A204.1 (cell line): ENCODE measurements around the gene SLC39A8.

Experiments used
- FAIRE-seq: peaks from 2 replicates; lab custom pipeline; 2012; peaks lifted over from hg19 to GRCh38; lab: Jason Lieb, UNC

SLC39A8 gene

DNA sequence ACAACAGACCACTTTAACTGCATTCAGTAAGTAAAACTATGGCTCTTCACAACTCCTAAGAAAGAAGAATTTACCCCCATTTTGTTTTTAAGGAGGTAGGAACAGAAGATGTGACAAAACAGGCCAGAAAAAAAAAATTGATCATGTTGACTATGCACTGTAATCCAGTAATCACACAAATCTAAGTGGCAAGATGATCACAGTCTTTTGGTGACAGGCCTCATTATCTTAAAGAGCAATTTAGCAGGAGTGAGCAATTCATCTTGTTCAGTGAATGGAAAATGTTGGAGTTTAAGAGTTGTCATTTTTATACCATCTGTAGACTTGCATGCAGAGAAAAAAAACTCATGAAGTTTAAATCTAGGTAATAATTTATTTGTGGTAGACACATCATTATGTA lies 115.1 kb downstream of the SLC39A8 start:
- no peak for FAIRE-seq

DNA sequence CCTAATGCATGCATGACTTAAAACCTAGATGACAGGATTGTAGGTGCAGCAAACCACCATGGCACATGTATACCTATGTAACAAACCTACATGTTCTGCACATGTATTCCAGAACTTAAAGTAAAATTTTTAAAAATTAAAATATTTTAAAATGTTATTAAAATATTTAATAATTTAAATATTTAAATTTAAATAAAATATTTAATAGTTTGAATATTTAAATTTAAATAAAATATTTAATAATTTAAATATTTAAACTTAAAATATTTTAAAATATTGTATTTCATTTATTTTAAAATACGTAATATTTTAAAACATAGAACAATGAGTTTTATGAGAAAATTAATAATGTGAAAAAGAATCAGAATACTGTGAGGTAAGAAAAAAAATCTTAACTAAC lies 117.9 kb downstream of the SLC39A8 start:
- FAIRE-seq = peak; percentile 99

DNA sequence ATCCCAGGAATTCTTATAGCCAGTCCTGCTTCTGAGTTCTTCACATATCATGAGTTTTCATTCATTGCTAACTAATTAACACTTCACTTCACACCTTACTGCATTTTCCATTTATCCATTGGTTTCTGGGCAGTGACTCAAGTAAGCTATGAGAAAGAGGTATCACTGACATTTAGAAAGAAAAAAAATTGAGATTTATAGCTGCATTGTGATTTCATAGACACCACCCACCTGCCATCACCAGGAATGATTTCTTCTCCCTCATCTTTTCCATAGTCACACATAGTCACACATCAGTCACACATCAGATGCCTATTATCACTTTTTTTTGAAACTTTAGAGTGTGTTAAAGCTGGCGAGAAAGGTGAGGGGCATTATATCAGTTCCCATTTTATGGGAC lies 121.8 kb downstream of the SLC39A8 start:
- no peak for FAIRE-seq

DNA sequence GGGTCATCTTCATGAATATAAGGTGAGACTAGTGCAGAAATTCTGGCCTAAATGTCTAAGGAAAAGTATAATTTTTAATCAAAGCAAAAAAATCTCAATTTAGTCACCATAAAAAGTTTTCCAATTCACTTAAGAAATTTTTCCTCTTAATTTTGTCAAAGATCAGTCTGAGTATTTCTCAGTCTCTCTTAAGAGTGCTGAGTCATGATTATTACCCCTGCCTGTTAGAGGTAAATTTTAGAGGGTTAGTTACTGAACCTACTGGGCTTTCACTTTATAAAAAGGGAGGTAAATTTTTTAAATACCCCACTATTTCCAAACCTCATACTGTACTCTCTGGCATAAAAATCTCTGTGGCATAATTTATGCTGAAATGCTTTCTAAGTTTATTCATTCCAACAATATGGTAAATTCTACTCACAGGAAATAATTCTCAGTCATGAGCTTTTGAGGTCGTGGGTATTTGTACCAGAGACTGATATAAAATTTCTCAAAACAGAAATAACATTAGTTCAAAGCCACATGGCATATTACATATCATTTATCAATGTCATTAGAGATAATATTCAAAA lies 122.4 kb downstream of the SLC39A8 start:
- no peak for FAIRE-seq

DNA sequence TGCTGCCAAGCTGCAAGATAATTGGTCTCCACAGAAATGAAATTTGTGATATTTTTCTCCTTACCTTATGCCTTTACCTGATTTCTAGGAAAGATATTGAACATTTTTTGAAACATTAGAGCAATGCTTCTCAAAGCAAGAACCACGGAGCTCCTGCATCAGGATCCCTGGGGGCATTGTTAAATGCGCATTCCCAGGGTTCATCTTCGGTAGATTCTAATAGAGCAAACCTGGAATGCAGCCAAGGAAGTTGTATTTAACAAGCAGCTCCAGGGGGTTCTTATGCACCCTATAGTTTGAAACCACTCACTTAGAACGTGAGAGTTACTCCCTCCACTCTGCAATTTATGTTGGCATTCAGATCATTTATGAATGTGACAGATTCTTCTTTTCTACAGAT lies 126.2 kb downstream of the SLC39A8 start:
- FAIRE-seq = no peak

DNA sequence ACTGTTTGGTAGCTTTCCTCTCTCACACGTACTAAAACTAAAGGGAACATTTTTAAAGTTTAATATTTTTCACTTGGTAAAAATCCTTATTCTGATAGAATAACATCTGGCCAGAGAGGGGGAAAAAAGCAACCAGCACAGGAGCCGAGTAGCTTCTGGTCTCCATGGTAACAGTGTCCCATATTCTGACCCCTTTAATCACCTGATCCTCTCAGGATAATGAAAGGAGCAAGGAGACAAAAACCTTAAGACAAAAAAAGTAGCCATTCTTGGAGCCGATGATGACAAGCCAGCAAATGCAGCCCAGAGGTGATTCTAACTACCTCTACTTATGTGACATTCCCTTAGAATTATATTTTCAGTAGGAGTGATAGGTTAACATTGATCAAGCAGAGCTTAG lies 126.6 kb downstream of the SLC39A8 start:
- FAIRE-seq = no peak

DNA sequence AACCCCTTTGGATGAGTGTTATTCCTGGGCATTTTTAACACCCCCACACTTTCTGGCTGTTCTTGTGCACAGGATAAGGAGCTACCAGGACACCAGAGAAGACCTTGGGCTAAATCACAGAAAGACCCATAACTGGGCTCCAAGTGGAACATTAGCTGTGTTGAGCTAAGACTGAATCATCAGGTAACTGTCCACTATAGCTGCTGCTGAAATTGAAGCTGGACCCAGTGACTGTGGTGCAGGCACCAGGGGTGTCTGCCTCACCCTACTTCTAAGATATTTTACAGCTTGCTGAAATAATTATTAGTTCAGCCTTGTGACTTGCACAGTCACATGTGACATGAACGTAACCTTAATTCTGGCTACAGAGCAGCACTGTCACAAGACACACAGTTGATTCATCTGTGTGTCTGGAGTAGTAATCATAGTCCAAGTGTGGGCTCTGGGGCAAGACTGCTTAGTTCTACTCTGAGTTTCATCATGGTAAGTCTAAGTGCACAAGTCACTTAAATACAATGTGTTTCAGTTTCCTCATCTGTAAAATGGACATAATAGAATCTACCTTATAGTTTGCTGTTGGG lies 127.4 kb downstream of the SLC39A8 start:
- no peak for FAIRE-seq

DNA sequence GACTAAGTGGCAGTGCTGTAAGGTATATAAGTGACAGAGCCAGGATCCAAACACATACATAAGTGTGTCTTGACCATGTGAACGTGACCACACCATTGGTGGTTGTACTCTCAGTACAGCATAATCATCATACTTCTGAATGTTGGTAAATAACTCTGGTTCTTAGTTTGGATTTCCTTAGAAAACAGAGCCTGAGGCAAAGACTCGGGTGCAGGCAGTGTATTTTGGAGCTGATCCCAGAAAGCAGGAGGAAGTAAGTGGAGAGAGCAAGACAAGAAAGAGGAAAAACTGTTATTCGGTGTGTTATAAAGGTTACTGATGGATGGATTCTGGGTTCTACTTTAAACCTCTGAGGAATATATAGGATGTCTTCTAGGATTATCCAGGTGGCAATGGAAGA lies 127.9 kb downstream of the SLC39A8 start:
- FAIRE-seq = no peak

DNA sequence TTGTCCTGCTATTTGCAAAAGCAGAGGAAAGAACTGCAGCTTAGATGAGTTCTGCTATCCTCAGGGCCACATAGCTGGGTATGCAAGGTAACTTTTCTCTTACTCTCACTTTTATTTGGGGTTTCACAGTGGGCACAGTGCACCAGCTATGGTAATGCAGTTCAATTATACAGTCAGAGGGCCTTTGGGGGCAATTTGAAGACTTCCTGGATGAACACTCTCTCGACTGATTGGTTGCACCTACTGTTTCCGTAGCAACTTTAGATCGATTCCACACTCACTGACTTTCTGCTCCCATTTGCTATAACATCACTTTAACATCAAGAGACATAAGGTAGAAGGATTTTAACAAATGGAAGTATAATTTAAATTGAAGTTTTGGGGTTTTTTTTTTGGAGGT lies 128.6 kb downstream of the SLC39A8 start:
- no peak for FAIRE-seq

DNA sequence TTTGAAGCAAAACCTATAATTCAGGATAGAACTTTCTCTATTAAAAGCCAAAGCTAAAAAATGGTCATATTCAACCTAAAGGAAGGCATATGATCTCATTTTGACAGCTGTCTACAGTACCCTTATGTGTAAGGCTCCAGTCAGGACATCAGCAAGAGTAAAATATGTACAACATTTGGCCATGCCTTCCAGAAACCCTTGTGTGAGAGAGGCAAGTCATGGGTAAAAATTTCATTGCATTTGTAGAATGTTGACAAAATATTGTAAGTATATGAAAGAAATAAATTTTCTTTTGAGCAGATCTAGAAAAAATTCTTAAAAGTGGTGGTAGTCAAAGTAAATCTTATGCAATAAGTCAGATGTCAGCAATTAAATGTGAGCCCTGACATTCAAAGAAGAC lies 132.3 kb downstream of the SLC39A8 start:
- no peak for FAIRE-seq
